Measurements from ENCODE around the gene SEPTIN5. TPM values are rescaled to one million over a fixed set of nuclear protein-coding genes. Genes with fewer than 3 reads are reported as not detected.

Gene SEPTIN5
- polyA plus RNA-seq, 1 of the 3 experiments (the other 2 are of a cell fraction): 14.0 TPM

GRCh38 chr22:19678949-19679521, 35.3 kb upstream of the SEPTIN5 start:
- Histone ChIP-seq H3K4me1 (ENCODE audit: control insufficient read depth in 1 of 2, insufficient read depth in 2 of 2, low read depth in 1 of 2, low read length in 1 of 2) (no peaks in the 10 kb centered on the region), H3K4me2 (no peak overlapping the region), H3K4me3 (ENCODE audit: low read depth in 2 of 2, low read length in 1 of 2) (no peak overlapping the region), H3K9ac (no peak overlapping the region), H3K9me2 (no peaks in the 10 kb centered on the region), H3F3A (replicated peaks; ENCODE audit: insufficient read depth) (no peaks in the 10 kb centered on the region), H3K27me3 (ENCODE audit: insufficient read depth) (no peaks in the 10 kb centered on the region), H3K36me3 (replicated peaks in 1 of 2; ENCODE audit: control insufficient read depth in 1 of 2, insufficient read depth in 2 of 2, low read length in 1 of 2) (no peaks in the 10 kb centered on the region), H3K79me2 (ENCODE audit: insufficient read depth) (no peaks in the 10 kb centered on the region), H3K27ac (ENCODE audit: low read depth in 2 of 2, low read length in 1 of 2) (no peak overlapping the region), H4K20me1 (ENCODE audit: insufficient read depth) (no peaks in the 10 kb centered on the region), H2AFZ (ENCODE audit: low read depth) (no peak overlapping the region), H3K9me3 (no peaks in the 10 kb centered on the region)
- TF ChIP-seq NFIC (IDR thresholded peaks at IDR 0.05; ENCODE audit: borderline replicate concordance) (no peak), GATA2 (CRISPR knock-in tag; IDR thresholded peaks at IDR 0.05) (no peak), EP300 (IDR thresholded peaks at IDR 0.05; ENCODE audit: borderline replicate concordance in 1 of 2, low read depth in 1 of 2, low read length in 1 of 2) (no peak), FOXM1 (IDR thresholded peaks at IDR 0.05; ENCODE audit: low read depth) (no peak), JUND (IDR thresholded peaks at IDR 0.05) (no peak), RCOR1 (IDR thresholded peaks at IDR 0.05; ENCODE audit: low read length) (no peak), TAF1 (IDR thresholded peaks at IDR 0.05; ENCODE audit: borderline replicate concordance, low read depth, low read length) (no peak), NRF1 (IDR thresholded peaks at IDR 0.05; ENCODE audit: low read depth, low read length) (no peak), EZH2phosphoT487 (IDR thresholded peaks at IDR 0.05; ENCODE audit: borderline replicate concordance, low read depth) (no peak), RFX5 (IDR thresholded peaks at IDR 0.05; ENCODE audit: low read length) (no peak), CTCF (IDR thresholded peaks at IDR 0.05) (no peak), TCF12 (IDR thresholded peaks at IDR 0.05) (no peak)
- ChIA-PET POLR2A (no interaction called here), CTCF (interaction anchor here (0.9 to 3.7 kb wide), 17 partner anchors 9 to 510 kb away, joined by 3 to 31 read pairs (median 4); no protein-coding TSS in a partner anchor)
- DNase-seq: no peak
- whole genome bisulfite sequencing (ENCODE audit: low lambda C conversion rate): 53% methylated on average over 6 of the region's 11 CpGs

- Histone ChIP-seq H3K36me3 (replicated peaks in 1 of 2; ENCODE audit: control insufficient read depth in 1 of 2, insufficient read depth in 2 of 2, low read length in 1 of 2) (no peaks in the 10 kb centered on the region), H3K4me2 (no peak overlapping the region), H3K27ac (ENCODE audit: low read depth in 2 of 2, low read length in 1 of 2) (no peak overlapping the region), H4K20me1 (ENCODE audit: insufficient read depth) (no peaks in the 10 kb centered on the region), H3K9ac (no peak overlapping the region), H3K27me3 (ENCODE audit: insufficient read depth) (no peaks in the 10 kb centered on the region), H3K9me3 (no peaks in the 10 kb centered on the region), H3K4me3 (ENCODE audit: low read depth in 2 of 2, low read length in 1 of 2) (no peak overlapping the region), H3K4me1 (ENCODE audit: control insufficient read depth in 1 of 2, insufficient read depth in 2 of 2, low read depth in 1 of 2, low read length in 1 of 2) (no peaks in the 10 kb centered on the region), H2AFZ (ENCODE audit: low read depth) (no peak overlapping the region), H3K9me2 (no peaks in the 10 kb centered on the region), H3K79me2 (ENCODE audit: insufficient read depth) (no peaks in the 10 kb centered on the region), H3F3A (replicated peaks; ENCODE audit: insufficient read depth) (no peaks in the 10 kb centered on the region)
- ChIA-PET POLR2A (no interaction called here), CTCF (interaction anchor here (0.6 to 3.7 kb wide), 26 partner anchors 10 to 511 kb away, joined by 3 to 31 read pairs (median 4); partner anchors contain the start of gene GP1BB)
- WGBS (ENCODE audit: low lambda C conversion rate): 100% methylated on average over 1 of the region's 14 CpGs
- peak; percentile 71 for TF ChIP-seq CTCF (IDR thresholded peaks at IDR 0.05)
- no peak for TF ChIP-seq JUND (IDR thresholded peaks at IDR 0.05)
- TF ChIP-seq SMC3 (IDR thresholded peaks at IDR 0.05; ENCODE audit: low read depth, low read length): peak; percentile 32
- TF ChIP-seq RXRA (IDR thresholded peaks at IDR 0.05; ENCODE audit: borderline replicate concordance, low read depth): no peak
- TF ChIP-seq RAD21 (IDR thresholded peaks at IDR 0.05; ENCODE audit: low read length): peak; percentile 60
- TF ChIP-seq RFX5 (IDR thresholded peaks at IDR 0.05; ENCODE audit: low read length): no peak
- no peak for TF ChIP-seq NRF1 (IDR thresholded peaks at IDR 0.05; ENCODE audit: low read depth, low read length)
- TF ChIP-seq IRF3 (IDR thresholded peaks at IDR 0.05; ENCODE audit: low read depth, low read length): no peak
- TF ChIP-seq MXI1 (IDR thresholded peaks at IDR 0.05; ENCODE audit: low read depth, low read length): no peak
- no peak for TF ChIP-seq EZH2phosphoT487 (IDR thresholded peaks at IDR 0.05; ENCODE audit: borderline replicate concordance, low read depth)
- TF ChIP-seq TCF12 (IDR thresholded peaks at IDR 0.05): no peak
- DNase-seq: peak; percentile 74
Measured at GRCh38 chr22:19679522-19680101, 34.7 kb upstream of the SEPTIN5 start.
